Fibroblast of lung (primary cell): ENCODE results near the gene DUSP16. TPM values are rescaled to one million over a fixed set of nuclear protein-coding genes. Genes with fewer than 3 reads are reported as not detected.

Experiments used
- DNase-seq, 2 donors: peaks; one replicate each; pipeline versions ENCODE4 v3.0.0 to v3.0.0-alpha.2; 2010; ENCODE audit warnings: low read depth in 2 of 2
- H2AFZ ChIP-seq: 2 replicates; pipeline ENCODE4 v1.5.1; 2012; ENCODE audit warnings: low read length, control low read depth, inconsistent platforms
- H3K27ac ChIP-seq: 2 replicates; pipeline ENCODE4 v1.5.1; 2011; ENCODE audit warnings: low read length, control low read depth; ENCODE audit not compliant: insufficient read depth
- H3K27me3 ChIP-seq: 2 replicates; pipeline ENCODE4 v1.5.1; 2011; ENCODE audit warnings: mild to moderate bottlenecking, low read length; ENCODE audit not compliant: control insufficient read depth, insufficient read depth
- H3K36me3 ChIP-seq: 2 replicates; pipeline ENCODE4 v1.5.1; 2011; ENCODE audit warnings: low read length; ENCODE audit not compliant: control insufficient read depth, insufficient read depth
- H3K4me1 ChIP-seq: 2 replicates; pipeline ENCODE4 v1.5.1; 2011; ENCODE audit warnings: low read length; ENCODE audit not compliant: control insufficient read depth, insufficient read depth; ENCODE audit errors: extremely low read depth
- H3K4me2 ChIP-seq: 2 replicates; pipeline ENCODE4 v1.5.1; 2011; ENCODE audit warnings: low read length, control low read depth; ENCODE audit not compliant: insufficient read depth; ENCODE audit errors: extremely low read depth
- H3K4me3 ChIP-seq, 4 experiments: fragments of 200-600 bp in 1 of 4; sonication (generic) in 1 of 4; replicated peaks in 1 of 4; 2 replicates each; pipeline ENCODE4 v1.5.1; 2011 to 2016; ENCODE audit warnings: low read length in 4 of 4, low read depth in 3 of 4, mild to moderate bottlenecking in 3 of 4, control low read depth in 2 of 4, inconsistent platforms in 1 of 4, mixed read lengths in 1 of 4; ENCODE audit not compliant: insufficient read depth in 1 of 4; ENCODE audit errors: control extremely low read depth in 1 of 4
- H3K79me2 ChIP-seq: 2 replicates; pipeline ENCODE4 v1.5.1; 2012; ENCODE audit warnings: mild to moderate bottlenecking, low read length, inconsistent platforms; ENCODE audit not compliant: control insufficient read depth, insufficient read depth
- H3K9ac ChIP-seq: 2 replicates; pipeline ENCODE4 v1.5.1; 2011; ENCODE audit warnings: mild to moderate bottlenecking, low read length, control low read depth; ENCODE audit not compliant: insufficient read depth
- H3K9me3 ChIP-seq: 2 replicates; pipeline ENCODE4 v1.5.1; 2012; ENCODE audit warnings: low read depth, low read length; ENCODE audit not compliant: control insufficient read depth, insufficient read depth
- H4K20me1 ChIP-seq: 2 replicates; pipeline ENCODE4 v1.5.1; 2011; ENCODE audit warnings: low read length; ENCODE audit not compliant: control insufficient read depth, insufficient read depth; ENCODE audit errors: extremely low read depth
- EZH2 ChIP-seq: IDR thresholded peaks from 2 replicates; pipeline ENCODE4 v1.5.1; 2012; ENCODE audit warnings: low read length, control low read depth, mild to moderate bottlenecking; ENCODE audit errors: missing control alignments
- polyA plus RNA-seq, 2 donors: library from polyadenylated mRNA; depleted of rRNA in 1 of 2; stranded (reverse) in 1 of 2; unstranded in 1 of 2; fragments of >200 nt; gene quantifications; 2 replicates each; pipeline ENCODE4 v1.2.1, GENCODE V29; 2011 to 2012; ENCODE audit warnings: missing spikeins in 1 of 2
- total RNA-seq: library from RNA; depleted of rRNA; stranded (reverse); fragments of >200 nt; gene quantifications from 2 replicates; pipeline ENCODE4 v1.2.1, GENCODE V29; 2014
- TF ChIP-seq, protein P1 (sequence below), 2 donors: IDR thresholded peaks in 1 of 2; conservative IDR thresholded peaks in 1 of 2; 1 replicate in 1 of 2; 2 replicates in 1 of 2; pipeline ENCODE4 v1.5.1; 2011 to 2012; ENCODE audit warnings: low read length in 2 of 2, control low read depth in 1 of 2, inconsistent platforms in 1 of 2, low read depth in 1 of 2, mild to moderate bottlenecking in 1 of 2

Gene DUSP16
- total and polyA plus RNA-seq, 2 donors (not counting 1 experiment from before 2014, with no cell fraction given) = 9.4 to 15.2 TPM

DNA sequence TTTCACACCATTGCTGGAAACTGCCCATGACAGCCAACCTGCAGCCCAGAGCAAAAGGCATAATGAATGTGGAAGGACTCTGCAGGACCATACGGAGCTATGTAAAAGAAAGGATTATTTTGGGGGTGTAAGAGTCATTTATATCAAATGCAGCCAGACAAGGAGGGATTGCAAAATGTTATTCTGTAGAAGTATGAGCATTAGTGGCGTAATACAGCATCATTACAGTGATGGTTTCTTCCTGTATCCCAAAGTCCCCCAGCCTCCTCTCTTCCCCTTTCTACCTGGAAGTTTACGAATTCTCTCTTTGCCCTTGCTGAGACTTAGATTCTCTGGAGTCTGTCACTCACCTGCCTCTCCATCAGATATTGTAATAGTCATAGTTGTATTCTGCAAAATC lies 115.9 kb downstream of the DUSP16 start:
- TF ChIP-seq, protein P1, sequence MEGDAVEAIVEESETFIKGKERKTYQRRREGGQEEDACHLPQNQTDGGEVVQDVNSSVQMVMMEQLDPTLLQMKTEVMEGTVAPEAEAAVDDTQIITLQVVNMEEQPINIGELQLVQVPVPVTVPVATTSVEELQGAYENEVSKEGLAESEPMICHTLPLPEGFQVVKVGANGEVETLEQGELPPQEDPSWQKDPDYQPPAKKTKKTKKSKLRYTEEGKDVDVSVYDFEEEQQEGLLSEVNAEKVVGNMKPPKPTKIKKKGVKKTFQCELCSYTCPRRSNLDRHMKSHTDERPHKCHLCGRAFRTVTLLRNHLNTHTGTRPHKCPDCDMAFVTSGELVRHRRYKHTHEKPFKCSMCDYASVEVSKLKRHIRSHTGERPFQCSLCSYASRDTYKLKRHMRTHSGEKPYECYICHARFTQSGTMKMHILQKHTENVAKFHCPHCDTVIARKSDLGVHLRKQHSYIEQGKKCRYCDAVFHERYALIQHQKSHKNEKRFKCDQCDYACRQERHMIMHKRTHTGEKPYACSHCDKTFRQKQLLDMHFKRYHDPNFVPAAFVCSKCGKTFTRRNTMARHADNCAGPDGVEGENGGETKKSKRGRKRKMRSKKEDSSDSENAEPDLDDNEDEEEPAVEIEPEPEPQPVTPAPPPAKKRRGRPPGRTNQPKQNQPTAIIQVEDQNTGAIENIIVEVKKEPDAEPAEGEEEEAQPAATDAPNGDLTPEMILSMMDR (conservative IDR thresholded peaks at IDR 0.05 in 1 of 2, IDR thresholded peaks at IDR 0.05 in 1 of 2; ENCODE audit: low read depth in 1 of 2, low read length in 2 of 2) = no peak
- no peak for TF ChIP-seq EZH2
- Histone ChIP-seq H3K36me3 (no peaks in the 10 kb centered on the region), H4K20me1 (no peaks in the 10 kb centered on the region), H3K9ac (no peak overlapping the region), H3K79me2 (no peaks in the 10 kb centered on the region), H3K9me3 (no peaks in the 10 kb centered on the region), H3K27ac (no peak overlapping the region), H2AFZ (no peak overlapping the region), H3K4me3 (no peak overlapping the region), H3K4me2 (no peak overlapping the region), H3K4me1 (peaks cover 7% of the 10 kb centered on the region), H3K27me3 (no peaks in the 10 kb centered on the region)
- no peak for DNase-seq

DNA sequence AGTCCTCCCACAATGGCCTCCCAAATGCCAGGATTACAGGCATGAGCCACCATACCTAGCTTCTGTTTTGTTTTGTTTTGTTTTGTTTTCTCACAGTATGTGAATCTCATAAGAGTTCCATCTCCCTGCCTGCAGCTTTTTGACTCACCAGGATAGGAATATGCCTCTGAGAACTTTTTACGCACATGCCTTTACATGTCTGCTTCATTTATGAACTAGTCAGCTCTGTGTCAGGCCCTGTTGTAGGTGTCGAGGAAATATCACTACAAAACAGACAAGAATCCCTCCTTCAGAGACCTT lies 116.8 kb downstream of the DUSP16 start:
- TF ChIP-seq EZH2 = no peak
- TF ChIP-seq, protein P1 (conservative IDR thresholded peaks at IDR 0.05 in 1 of 2, IDR thresholded peaks at IDR 0.05 in 1 of 2; ENCODE audit: low read depth in 1 of 2, low read length in 2 of 2) = no peak
- H3K4me2 ChIP-seq = no peak overlapping the region
- no peak overlapping the region for H2AFZ ChIP-seq
- no peaks in the 10 kb centered on the region for H4K20me1 ChIP-seq
- no peaks in the 10 kb centered on the region for H3K36me3 ChIP-seq
- H3K27me3 ChIP-seq = no peaks in the 10 kb centered on the region
- no peak for DNase-seq
- H3K27ac ChIP-seq = no peak overlapping the region
- no peaks in the 10 kb centered on the region for H3K79me2 ChIP-seq
- H3K4me3 ChIP-seq = no peak overlapping the region
- no peaks in the 10 kb centered on the region for H3K9me3 ChIP-seq
- peaks cover 7% of the 10 kb centered on the region for H3K4me1 ChIP-seq
- no peak overlapping the region for H3K9ac ChIP-seq

GRCh38 chr12:12445165-12445881 lies 117.3 kb downstream of the DUSP16 start:
- no peaks in the 10 kb centered on the region for H3K27me3 ChIP-seq
- peaks cover 7% of the 10 kb centered on the region for H3K4me1 ChIP-seq
- H3K36me3 ChIP-seq = no peaks in the 10 kb centered on the region
- H3K4me3 ChIP-seq = no peak overlapping the region
- H3K27ac ChIP-seq = no peak overlapping the region
- no peaks in the 10 kb centered on the region for H3K79me2 ChIP-seq
- no peak overlapping the region for H3K4me2 ChIP-seq
- no peak overlapping the region for H2AFZ ChIP-seq
- no peak for DNase-seq
- no peak overlapping the region for H3K9ac ChIP-seq
- no peak for TF ChIP-seq EZH2
- TF ChIP-seq, protein P1 (conservative IDR thresholded peaks at IDR 0.05 in 1 of 2, IDR thresholded peaks at IDR 0.05 in 1 of 2; ENCODE audit: low read depth in 1 of 2, low read length in 2 of 2) = no peak
- H3K9me3 ChIP-seq = no peaks in the 10 kb centered on the region
- no peaks in the 10 kb centered on the region for H4K20me1 ChIP-seq
